ENCODE measurements around the gene TOR1B.
"Not testable (repeated sequence)": the region's sequence is repeated elsewhere in the genome, so short reads cannot be mapped to it uniquely, and the experiment has no call there.

TOR1B gene

GRCh38 chr9:129802833-129803675, at the start of gene TOR1B:
TSS of gene TOR1B (plus strand) at chr9:129803184. CDS start at chr9:129803213, 29 bp downstream.
- peak; percentile 97 for DNase-seq

GRCh38 chr9:129755151-129755550, 47.8 kb upstream of the TOR1B start:
- no peak for DNase-seq

GRCh38 chr9:129756191-129756590, 46.8 kb upstream of the TOR1B start:
- no peak for DNase-seq

- DNase-seq: no peak
Measured at GRCh38 chr9:129757045-129757444, 45.9 kb upstream of the TOR1B start.

- no peak for DNase-seq
Measured at GRCh38 chr9:129759319-129759718, 43.7 kb upstream of the TOR1B start.

GRCh38 chr9:129759804-129760502, 43.0 kb upstream of the TOR1B start:
- no peak for DNase-seq

- DNase-seq: not testable (repeated sequence)
Measured at GRCh38 chr9:129760784-129761183, 42.2 kb upstream of the TOR1B start.

GRCh38 chr9:129761293-129761900, 41.6 kb upstream of the TOR1B start:
- no peak for DNase-seq

GRCh38 chr9:129761901-129762369, 41.0 kb upstream of the TOR1B start:
- DNase-seq: no peak

- not testable (repeated sequence) for DNase-seq
Measured at GRCh38 chr9:129762370-129762984, 40.5 kb upstream of the TOR1B start.

GRCh38 chr9:129762985-129763926, 39.7 kb upstream of the TOR1B start:
- DNase-seq: no peak

GRCh38 chr9:129765764-129766317, 37.1 kb upstream of the TOR1B start:
- no peak for DNase-seq

- DNase-seq: no peak
Measured at GRCh38 chr9:129768486-129768885, 34.5 kb upstream of the TOR1B start.

- DNase-seq: no peak
Measured at GRCh38 chr9:129769669-129770068, 33.3 kb upstream of the TOR1B start.

GRCh38 chr9:129770741-129771140, 32.2 kb upstream of the TOR1B start:
- DNase-seq: no peak

GRCh38 chr9:129773262-129774048, 29.5 kb upstream of the TOR1B start:
- no peak for DNase-seq

GRCh38 chr9:129774791-129775447, 28.1 kb upstream of the TOR1B start:
- DNase-seq: no peak

GRCh38 chr9:129775448-129775798, 27.6 kb upstream of the TOR1B start:
- DNase-seq: no peak

- not testable (repeated sequence) for DNase-seq
Measured at GRCh38 chr9:129776096-129776495, 26.9 kb upstream of the TOR1B start.

- no peak for DNase-seq
Measured at GRCh38 chr9:129776566-129776937, 26.4 kb upstream of the TOR1B start.

Measured in activated CD8-positive, alpha-beta memory T cell treated with anti-CD3 and anti-CD28 coated beads, Interleukin-2, amount 50 U/mL, for 48 hours (primary cell).